KMS-11 (cell line): ENCODE results near the gene B3GLCT.

Experiments used
- H2AFZ ChIP-seq: fragments of 200-600 bp; sonication (generic); 2 replicates; pipeline ENCODE4 v1.6.1; 2016; ENCODE audit warnings: antibody characterized with exemption, mixed run types, low read depth
- H3K27ac ChIP-seq: fragments of 200-600 bp; sonication (generic); 2 replicates; pipeline ENCODE4 v1.6.1; 2016; ENCODE audit warnings: mild to moderate bottlenecking, mixed run types
- H3K27me3 ChIP-seq: fragments of 200-600 bp; sonication (generic); 2 replicates; pipeline ENCODE4 v1.6.1; 2017; ENCODE audit warnings: mild to moderate bottlenecking, low read depth, mixed run types, moderate library complexity; ENCODE audit not compliant: insufficient read depth
- H3K36me3 ChIP-seq: fragments of 200-600 bp; sonication (generic); 2 replicates; pipeline ENCODE4 v1.6.1; 2017; ENCODE audit warnings: mild to moderate bottlenecking, mixed run types; ENCODE audit not compliant: insufficient read depth
- H3K4me1 ChIP-seq: fragments of 200-600 bp; sonication (generic); 2 replicates; pipeline ENCODE4 v1.6.1; 2016; ENCODE audit warnings: mild to moderate bottlenecking, low read depth, mixed run types; ENCODE audit not compliant: poor library complexity, severe bottlenecking
- H3K4me2 ChIP-seq: fragments of 200-600 bp; sonication (generic); 2 replicates; pipeline ENCODE4 v1.7.0; 2016; ENCODE audit warnings: mild to moderate bottlenecking, mixed run types
- H3K4me3 ChIP-seq: fragments of 200-600 bp; sonication (generic); IDR thresholded peaks from 2 replicates; pipeline ENCODE4 v1.6.1; 2017; ENCODE audit warnings: low read depth, low read length, mixed read lengths; ENCODE audit not compliant: insufficient read depth
- H3K79me2 ChIP-seq: fragments of 200-600 bp; sonication (generic); 2 replicates; pipeline ENCODE4 v1.6.1; 2016; ENCODE audit warnings: low read depth, mixed run types; ENCODE audit not compliant: insufficient read depth
- H3K9ac ChIP-seq: fragments of 200-600 bp; sonication (generic); 2 replicates; pipeline ENCODE4 v1.6.1; 2016; ENCODE audit warnings: mild to moderate bottlenecking, mixed run types
- H4K20me1 ChIP-seq: fragments of 200-600 bp; sonication (generic); 2 replicates; pipeline ENCODE4 v1.6.1; 2016; ENCODE audit warnings: mild to moderate bottlenecking, mixed run types; ENCODE audit not compliant: insufficient read depth
- CTCF ChIP-seq: fragments of 200-600 bp; sonication (generic); conservative IDR thresholded peaks from 2 replicates; pipeline ENCODE4 v1.6.1; 2017; ENCODE audit warnings: low read depth, mild to moderate bottlenecking, antibody characterized with exemption, low read length, moderate library complexity, mixed read lengths

B3GLCT gene

GRCh38 chr13:31168736-31169135 lies 31.0 kb upstream of the B3GLCT start:
- Histone ChIP-seq H3K27me3 (no peaks in the 10 kb centered on the region), H3K4me2 (no peak overlapping the region), H3K4me3 (no peak overlapping the region), H2AFZ (no peak overlapping the region), H4K20me1 (no peaks in the 10 kb centered on the region), H3K4me1 (peaks cover 13% of the 10 kb centered on the region), H3K36me3 (no peaks in the 10 kb centered on the region), H3K79me2 (no peaks in the 10 kb centered on the region), H3K27ac (no peak overlapping the region), H3K9ac (no peak overlapping the region)
- no peak for TF ChIP-seq CTCF

- H2AFZ ChIP-seq: no peak overlapping the region
- no peaks in the 10 kb centered on the region for H3K27me3 ChIP-seq
- H3K9ac ChIP-seq: no peak overlapping the region
- no peak overlapping the region for H3K4me2 ChIP-seq
- H3K4me3 ChIP-seq: no peak overlapping the region
- no peak overlapping the region for H3K27ac ChIP-seq
- H3K4me1 ChIP-seq: peaks cover 12% of the 10 kb centered on the region
- no peaks in the 10 kb centered on the region for H4K20me1 ChIP-seq
- no peaks in the 10 kb centered on the region for H3K36me3 ChIP-seq
- no peak for TF ChIP-seq CTCF
- no peaks in the 10 kb centered on the region for H3K79me2 ChIP-seq
Measured at GRCh38 chr13:31172001-31172400, 27.8 kb upstream of the B3GLCT start.

- Histone ChIP-seq H3K4me3 (no peak overlapping the region), H3K4me2 (no peak overlapping the region), H3K27me3 (no peaks in the 10 kb centered on the region), H2AFZ (no peak overlapping the region), H3K9ac (no peak overlapping the region), H3K27ac (no peak overlapping the region), H3K4me1 (peaks cover 10% of the 10 kb centered on the region), H3K36me3 (no peaks in the 10 kb centered on the region), H3K79me2 (no peaks in the 10 kb centered on the region), H4K20me1 (no peaks in the 10 kb centered on the region)
- TF ChIP-seq CTCF: no peak
Measured at GRCh38 chr13:31172535-31172934, 27.2 kb upstream of the B3GLCT start.

- no peaks in the 10 kb centered on the region for H3K79me2 ChIP-seq
- no peaks in the 10 kb centered on the region for H4K20me1 ChIP-seq
- H3K9ac ChIP-seq: no peak overlapping the region
- TF ChIP-seq CTCF: no peak
- no peaks in the 10 kb centered on the region for H3K36me3 ChIP-seq
- no peak overlapping the region for H3K27ac ChIP-seq
- no peak overlapping the region for H3K4me2 ChIP-seq
- no peak overlapping the region for H2AFZ ChIP-seq
- H3K4me1 ChIP-seq: no peaks in the 10 kb centered on the region
- no peaks in the 10 kb centered on the region for H3K27me3 ChIP-seq
- H3K4me3 ChIP-seq: no peak overlapping the region
Measured at GRCh38 chr13:31174018-31174417, 25.8 kb upstream of the B3GLCT start.
